HG03103 (cell line): ENCODE results near the gene WDR3.
"Not testable (repeated sequence)": the region's sequence is repeated elsewhere in the genome, so short reads cannot be mapped to it uniquely, and the experiment has no call there.

Experiments
- ATAC-seq: cut with Tn5 transposase; IDR thresholded peaks from one replicate; pipeline ENCODE4 v1.9.1; 2021; ENCODE audit warnings: low read depth; ENCODE audit not compliant: unreplicated experiment

Gene WDR3

GRCh38 chr1:117929343-117930172, at the start of gene WDR3, which contains the start of gene GDAP2:
TSS of gene WDR3 (plus strand) at chr1:117929739. CDS start at chr1:117933320, 3,581 bp downstream.
TSS of gene GDAP2 (minus strand) at chr1:117929621. CDS start at chr1:117920357, 9,264 bp downstream.
- peak; percentile 92 for ATAC-seq

GRCh38 chr1:117883616-117884015, 45.9 kb upstream of the WDR3 start:
- no peak for ATAC-seq

GRCh38 chr1:117886101-117886795, 43.3 kb upstream of the WDR3 start:
- ATAC-seq, result no peak

GRCh38 chr1:117890452-117890851, 39.1 kb upstream of the WDR3 start:
- no peak for ATAC-seq

- no peak for ATAC-seq
Observed at GRCh38 chr1:117892512-117892911, 37.0 kb upstream of the WDR3 start.

GRCh38 chr1:117894078-117894477, 35.5 kb upstream of the WDR3 start:
- ATAC-seq, result no peak

GRCh38 chr1:117895482-117896114, 33.9 kb upstream of the WDR3 start:
- peak; percentile 91 for ATAC-seq

- no peak for ATAC-seq
Observed at GRCh38 chr1:117897551-117897950, 32.0 kb upstream of the WDR3 start.

GRCh38 chr1:117899801-117900200, 29.7 kb upstream of the WDR3 start:
- no peak for ATAC-seq

GRCh38 chr1:117902944-117903343, 26.6 kb upstream of the WDR3 start:
- no peak for ATAC-seq

GRCh38 chr1:117904485-117904884, 25.1 kb upstream of the WDR3 start:
- no peak for ATAC-seq

- no peak for ATAC-seq
Observed at GRCh38 chr1:117905019-117905418, 24.5 kb upstream of the WDR3 start.

- ATAC-seq, result no peak
Observed at GRCh38 chr1:117911051-117911450, 18.5 kb upstream of the WDR3 start.

GRCh38 chr1:117919376-117919775, 10.2 kb upstream of the WDR3 start:
- no peak for ATAC-seq

GRCh38 chr1:117921991-117922390, 7.5 kb upstream of the WDR3 start:
- no peak for ATAC-seq

- not testable (repeated sequence) for ATAC-seq
Observed at GRCh38 chr1:117922717-117923116, 6.8 kb upstream of the WDR3 start.

GRCh38 chr1:117925981-117926380, 3.6 kb upstream of the WDR3 start:
- ATAC-seq, result no peak

GRCh38 chr1:117928881-117929342, 627 bp upstream of the WDR3 start:
- ATAC-seq, result peak; percentile 30

- no peak for ATAC-seq
Observed at GRCh38 chr1:117930173-117930447, 571 bp downstream of the WDR3 start.

GRCh38 chr1:117930484-117930883, 945 bp downstream of the WDR3 start:
- ATAC-seq, result no peak

- no peak for ATAC-seq
Observed at GRCh38 chr1:117932576-117932975, 3.0 kb downstream of the WDR3 start.
